Fibroblast of lung (primary cell): ENCODE results near the gene IMMT. TPM values are rescaled to one million over a fixed set of nuclear protein-coding genes. Genes with fewer than 3 reads are reported as not detected.

Experiments
- DNase-seq, 2 donors: peaks; one replicate each; pipeline versions ENCODE4 v3.0.0 to v3.0.0-alpha.2; 2010; ENCODE audit warnings: low read depth in 2 of 2
- H2AFZ ChIP-seq: 2 replicates; pipeline ENCODE4 v1.5.1; 2012; ENCODE audit warnings: low read length, control low read depth, inconsistent platforms
- H3K27ac ChIP-seq: 2 replicates; pipeline ENCODE4 v1.5.1; 2011; ENCODE audit warnings: low read length, control low read depth; ENCODE audit not compliant: insufficient read depth
- H3K27me3 ChIP-seq: 2 replicates; pipeline ENCODE4 v1.5.1; 2011; ENCODE audit warnings: mild to moderate bottlenecking, low read length; ENCODE audit not compliant: control insufficient read depth, insufficient read depth
- H3K36me3 ChIP-seq: 2 replicates; pipeline ENCODE4 v1.5.1; 2011; ENCODE audit warnings: low read length; ENCODE audit not compliant: control insufficient read depth, insufficient read depth
- H3K4me1 ChIP-seq: 2 replicates; pipeline ENCODE4 v1.5.1; 2011; ENCODE audit warnings: low read length; ENCODE audit not compliant: control insufficient read depth, insufficient read depth; ENCODE audit errors: extremely low read depth
- H3K4me2 ChIP-seq: 2 replicates; pipeline ENCODE4 v1.5.1; 2011; ENCODE audit warnings: low read length, control low read depth; ENCODE audit not compliant: insufficient read depth; ENCODE audit errors: extremely low read depth
- H3K4me3 ChIP-seq, 4 experiments: fragments of 200-600 bp in 1 of 4; sonication (generic) in 1 of 4; replicated peaks in 1 of 4; 2 replicates each; pipeline ENCODE4 v1.5.1; 2011 to 2016; ENCODE audit warnings: low read length in 4 of 4, low read depth in 3 of 4, mild to moderate bottlenecking in 3 of 4, control low read depth in 2 of 4, inconsistent platforms in 1 of 4, mixed read lengths in 1 of 4; ENCODE audit not compliant: insufficient read depth in 1 of 4; ENCODE audit errors: control extremely low read depth in 1 of 4
- H3K79me2 ChIP-seq: 2 replicates; pipeline ENCODE4 v1.5.1; 2012; ENCODE audit warnings: mild to moderate bottlenecking, low read length, inconsistent platforms; ENCODE audit not compliant: control insufficient read depth, insufficient read depth
- H3K9ac ChIP-seq: 2 replicates; pipeline ENCODE4 v1.5.1; 2011; ENCODE audit warnings: mild to moderate bottlenecking, low read length, control low read depth; ENCODE audit not compliant: insufficient read depth
- H3K9me3 ChIP-seq: 2 replicates; pipeline ENCODE4 v1.5.1; 2012; ENCODE audit warnings: low read depth, low read length; ENCODE audit not compliant: control insufficient read depth, insufficient read depth
- H4K20me1 ChIP-seq: 2 replicates; pipeline ENCODE4 v1.5.1; 2011; ENCODE audit warnings: low read length; ENCODE audit not compliant: control insufficient read depth, insufficient read depth; ENCODE audit errors: extremely low read depth
- CTCF ChIP-seq, 2 donors: IDR thresholded peaks in 1 of 2; conservative IDR thresholded peaks in 1 of 2; 1 replicate in 1 of 2; 2 replicates in 1 of 2; pipeline ENCODE4 v1.5.1; 2011 to 2012; ENCODE audit warnings: low read length in 2 of 2, control low read depth in 1 of 2, inconsistent platforms in 1 of 2, low read depth in 1 of 2, mild to moderate bottlenecking in 1 of 2
- EZH2 ChIP-seq: IDR thresholded peaks from 2 replicates; pipeline ENCODE4 v1.5.1; 2012; ENCODE audit warnings: low read length, control low read depth, mild to moderate bottlenecking; ENCODE audit errors: missing control alignments
- polyA plus RNA-seq, 2 donors: library from polyadenylated mRNA; depleted of rRNA in 1 of 2; stranded (reverse) in 1 of 2; unstranded in 1 of 2; fragments of >200 nt; gene quantifications; 2 replicates each; pipeline ENCODE4 v1.2.1, GENCODE V29; 2011 to 2012; ENCODE audit warnings: missing spikeins in 1 of 2
- total RNA-seq: library from RNA; depleted of rRNA; stranded (reverse); fragments of >200 nt; gene quantifications from 2 replicates; pipeline ENCODE4 v1.2.1, GENCODE V29; 2014

IMMT gene
- total and polyA plus RNA-seq, 2 donors (not counting 1 experiment from before 2014, with no cell fraction given): 47.1 to 52.7 TPM

GRCh38 chr2:86124683-86125082 is 70.6 kb downstream of the IMMT start:
- no peaks in the 10 kb centered on the region for H3K4me1 ChIP-seq
- TF ChIP-seq EZH2 (no peak), CTCF (conservative IDR thresholded peaks at IDR 0.05 in 1 of 2, IDR thresholded peaks at IDR 0.05 in 1 of 2; ENCODE audit: low read depth in 1 of 2, low read length in 2 of 2) (no peak)
- DNase-seq: no peak
- no peaks in the 10 kb centered on the region for H3K9me3 ChIP-seq
- H3K27me3 ChIP-seq: no peaks in the 10 kb centered on the region
- H3K36me3 ChIP-seq: peaks cover 18% of the 10 kb centered on the region
- no peak overlapping the region for H3K9ac ChIP-seq
- H3K27ac ChIP-seq: no peak overlapping the region
- H3K79me2 ChIP-seq: no peaks in the 10 kb centered on the region
- H3K4me3 ChIP-seq: no peak overlapping the region
- no peaks in the 10 kb centered on the region for H4K20me1 ChIP-seq
- no peak overlapping the region for H3K4me2 ChIP-seq
- H2AFZ ChIP-seq: no peak overlapping the region

GRCh38 chr2:86123328-86123925 is 71.8 kb downstream of the IMMT start:
- peaks cover 16% of the 10 kb centered on the region for H3K36me3 ChIP-seq
- TF ChIP-seq EZH2: no peak
- TF ChIP-seq CTCF (conservative IDR thresholded peaks at IDR 0.05 in 1 of 2, IDR thresholded peaks at IDR 0.05 in 1 of 2; ENCODE audit: low read depth in 1 of 2, low read length in 2 of 2): no peak
- no peak overlapping the region for H3K4me3 ChIP-seq
- no peak overlapping the region for H3K9ac ChIP-seq
- H3K27ac ChIP-seq: no peak overlapping the region
- H3K4me1 ChIP-seq: no peaks in the 10 kb centered on the region
- no peak overlapping the region for H3K4me2 ChIP-seq
- H3K27me3 ChIP-seq: no peaks in the 10 kb centered on the region
- no peak overlapping the region for H2AFZ ChIP-seq
- no peak for DNase-seq
- no peaks in the 10 kb centered on the region for H3K9me3 ChIP-seq
- no peaks in the 10 kb centered on the region for H4K20me1 ChIP-seq
- no peaks in the 10 kb centered on the region for H3K79me2 ChIP-seq

GRCh38 chr2:86118130-86118529 is 77.1 kb downstream of the IMMT start:
- no peak for DNase-seq
- TF ChIP-seq CTCF (conservative IDR thresholded peaks at IDR 0.05 in 1 of 2, IDR thresholded peaks at IDR 0.05 in 1 of 2; ENCODE audit: low read depth in 1 of 2, low read length in 2 of 2) (no peak), EZH2 (no peak)
- H3K36me3 ChIP-seq: peaks cover 17% of the 10 kb centered on the region
- no peak overlapping the region for H3K4me2 ChIP-seq
- no peaks in the 10 kb centered on the region for H3K9me3 ChIP-seq
- no peaks in the 10 kb centered on the region for H3K27me3 ChIP-seq
- no peak overlapping the region for H3K9ac ChIP-seq
- no peaks in the 10 kb centered on the region for H3K4me1 ChIP-seq
- H3K27ac ChIP-seq: no peak overlapping the region
- no peak overlapping the region for H3K4me3 ChIP-seq
- H2AFZ ChIP-seq: no peak overlapping the region
- H4K20me1 ChIP-seq: no peaks in the 10 kb centered on the region
- H3K79me2 ChIP-seq: peaks cover 3% of the 10 kb centered on the region
